DMS53 treated with DMSO at 0.1 percent for 48 hours (cell line): Measurements from ENCODE around the gene EHBP1.

Experiments
- DNase-seq: peaks from one replicate; lab custom pipeline; 2025; ENCODE audit not compliant: unreplicated experiment; lab: John Stamatoyannopoulos, UW

EHBP1 gene

DNA sequence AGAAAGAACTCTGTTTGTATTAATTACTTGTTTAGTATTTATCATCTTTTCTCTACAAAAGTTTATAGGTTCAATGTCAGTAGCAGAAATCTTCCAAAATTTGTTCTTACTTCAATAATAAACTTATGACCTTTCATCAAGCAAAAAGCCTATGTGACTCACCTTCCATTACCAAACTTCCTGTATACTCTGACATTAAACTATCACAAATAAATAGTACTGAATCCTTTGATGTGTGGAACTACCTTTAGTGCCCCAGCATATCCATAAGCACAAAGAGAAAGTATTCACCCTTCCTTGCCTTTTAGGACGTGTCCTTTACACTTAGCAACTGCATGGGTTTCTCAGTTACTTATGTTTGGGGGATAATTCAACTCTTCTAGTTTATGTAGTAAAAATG, 166.0 kb downstream of the EHBP1 start:
- DNase-seq, result peak; percentile 10

DNA sequence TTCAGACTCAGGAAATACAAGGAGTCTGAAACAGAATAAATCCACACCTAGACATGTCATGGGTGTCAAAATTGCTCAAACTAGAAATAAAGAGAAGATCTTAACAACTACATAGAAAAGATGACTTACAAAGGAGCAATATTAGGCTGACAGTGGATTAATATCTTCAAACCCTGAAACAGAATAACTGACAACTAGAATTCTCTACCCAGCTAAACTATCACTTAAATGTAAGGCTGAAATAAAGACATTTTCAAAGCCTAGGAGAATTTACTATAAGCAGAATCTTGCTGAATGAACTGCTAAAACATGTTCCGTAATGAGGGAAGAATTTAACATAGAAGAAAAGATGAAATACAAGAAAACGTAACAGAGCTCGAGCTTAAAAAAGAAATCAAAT, 168.1 kb downstream of the EHBP1 start:
- no peak for DNase-seq

DNA sequence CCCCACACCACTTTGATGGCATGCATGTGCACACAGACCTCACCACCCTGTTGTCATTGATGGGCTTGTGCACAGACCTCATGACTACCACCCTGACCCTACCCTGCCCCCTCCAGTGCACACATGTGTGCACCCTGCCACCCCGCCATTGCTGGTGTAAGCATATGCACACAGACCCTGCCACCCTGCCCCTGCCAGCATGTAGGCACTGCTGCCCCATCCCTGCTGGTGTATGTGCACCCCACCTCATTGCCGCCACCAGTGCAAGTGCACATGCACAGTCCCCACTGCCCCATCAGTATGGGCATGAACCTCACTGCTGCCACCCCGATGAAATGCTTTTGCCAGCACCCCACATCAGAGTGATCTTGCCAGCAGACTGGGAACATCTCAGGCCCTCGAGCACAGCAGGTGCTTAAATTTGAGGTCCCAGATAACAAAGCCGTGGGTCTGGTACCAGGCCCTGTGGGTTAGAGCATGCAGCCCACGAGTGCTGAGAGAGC, 169.4 kb downstream of the EHBP1 start:
- no peak for DNase-seq

DNA sequence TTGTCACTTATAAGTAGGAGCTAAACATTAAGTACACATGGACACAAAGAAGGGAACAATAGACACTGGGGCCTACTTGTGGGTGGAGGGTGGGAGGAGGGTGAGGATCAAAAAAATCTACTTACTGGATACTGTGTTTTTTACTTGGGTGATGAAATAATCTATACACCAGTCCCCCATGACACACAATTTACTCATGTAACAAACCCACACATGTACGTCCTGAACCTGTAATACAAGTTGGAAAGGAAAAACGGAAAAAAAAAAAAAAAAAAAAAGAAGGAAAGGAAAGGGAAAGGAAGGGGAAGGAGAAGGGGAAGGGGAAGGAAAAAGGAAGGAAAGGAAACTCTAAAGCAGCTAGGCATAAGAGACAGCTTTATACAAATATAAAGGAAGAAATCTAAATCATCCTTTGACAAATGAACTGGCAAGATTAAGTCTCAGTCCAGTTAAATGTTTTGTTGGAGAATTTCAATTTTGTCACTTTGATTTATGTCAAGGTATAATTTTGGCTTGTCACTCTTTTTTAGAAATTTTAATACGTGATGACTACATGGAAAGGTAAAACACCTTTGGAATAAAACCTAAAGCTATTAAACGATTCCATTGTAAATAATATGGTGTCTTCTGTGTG, 175.8 kb downstream of the EHBP1 start:
- no peak for DNase-seq

DNA sequence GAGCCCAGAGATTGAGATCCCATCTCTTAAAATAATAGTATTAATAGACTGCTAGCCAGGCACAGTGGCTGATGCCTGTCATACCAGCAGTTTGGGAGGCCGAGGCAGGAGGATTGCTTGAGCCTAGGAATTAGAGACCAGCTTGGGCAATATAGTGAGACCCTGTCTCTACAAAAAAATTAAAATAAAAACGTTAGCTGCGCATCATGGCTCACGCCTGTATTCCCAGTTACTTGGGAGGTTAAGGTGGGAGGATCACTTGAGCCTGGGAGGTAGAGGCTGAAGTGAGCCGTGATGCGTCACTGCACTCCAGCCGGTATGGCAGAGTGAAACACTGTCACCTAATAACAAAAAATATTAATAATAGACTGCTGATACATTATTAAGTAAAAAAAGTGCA, 178.1 kb downstream of the EHBP1 start:
- DNase-seq, result no peak

DNA sequence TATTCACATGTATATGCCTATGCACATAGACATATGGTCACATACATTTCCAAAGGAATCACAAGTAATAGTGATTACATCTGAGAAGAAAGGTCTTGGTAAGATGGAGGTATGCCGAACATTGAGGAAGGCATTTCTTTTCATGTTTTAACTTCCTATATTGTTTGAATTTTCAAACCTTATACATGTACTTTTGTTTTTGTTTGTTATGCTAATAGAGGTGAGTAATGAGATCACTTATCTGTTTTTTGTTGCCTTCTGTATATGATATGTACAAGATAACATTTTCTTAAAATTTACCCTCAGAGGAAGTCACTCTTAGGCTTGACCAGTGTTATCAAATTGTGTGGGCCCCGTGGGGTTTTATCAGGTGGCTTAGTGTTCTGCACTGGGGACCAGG, 178.6 kb downstream of the EHBP1 start:
- DNase-seq, result no peak

DNA sequence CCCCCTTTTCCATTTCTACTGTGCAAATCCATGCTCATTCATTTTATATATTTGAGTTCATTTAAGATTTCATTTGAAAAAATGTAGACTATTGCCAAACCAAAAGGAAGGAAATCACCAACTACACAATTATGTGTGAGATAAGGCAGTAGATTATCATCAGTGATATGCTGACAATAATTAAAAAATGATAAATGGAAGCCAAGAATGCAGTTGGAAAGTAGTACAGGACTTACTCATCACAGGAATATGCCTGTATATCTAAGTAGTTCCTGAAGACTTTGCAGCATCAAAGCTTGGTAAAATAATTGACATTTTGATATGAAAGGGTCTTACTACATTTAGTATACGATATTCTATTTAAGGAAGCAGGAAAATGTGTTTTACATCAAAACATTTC, 179.0 kb downstream of the EHBP1 start:
- no peak for DNase-seq

DNA sequence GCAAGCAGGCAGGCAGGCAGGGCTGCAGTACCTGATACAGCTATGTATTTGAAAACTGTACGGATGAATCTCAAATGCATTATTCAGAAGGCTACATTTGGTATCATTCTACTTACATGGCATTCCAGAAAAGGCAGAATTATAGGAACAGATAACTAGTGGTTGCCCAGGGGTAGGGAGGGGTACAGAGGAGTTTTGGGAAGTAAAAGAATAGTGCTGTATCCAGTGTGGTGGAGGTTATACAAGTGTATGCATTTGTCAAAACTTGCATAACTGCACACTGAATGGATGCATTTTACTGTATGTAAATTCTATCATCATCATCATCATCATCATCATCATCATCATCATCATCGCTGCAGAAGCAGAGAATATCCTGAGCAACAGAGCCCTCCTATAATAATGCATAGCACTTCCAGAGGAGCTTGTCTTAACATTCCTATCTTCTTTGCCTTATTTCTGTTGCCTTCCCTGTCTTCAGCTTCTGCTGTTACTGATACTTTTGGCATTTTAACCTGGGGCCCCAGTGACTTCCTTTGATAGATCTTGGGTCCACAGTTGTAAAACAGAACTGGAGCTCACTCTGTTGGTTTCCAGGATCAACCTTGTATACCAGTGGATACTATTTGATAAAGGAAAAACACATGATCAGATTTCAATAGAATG, 189.6 kb downstream of the EHBP1 start:
- no peak for DNase-seq

DNA sequence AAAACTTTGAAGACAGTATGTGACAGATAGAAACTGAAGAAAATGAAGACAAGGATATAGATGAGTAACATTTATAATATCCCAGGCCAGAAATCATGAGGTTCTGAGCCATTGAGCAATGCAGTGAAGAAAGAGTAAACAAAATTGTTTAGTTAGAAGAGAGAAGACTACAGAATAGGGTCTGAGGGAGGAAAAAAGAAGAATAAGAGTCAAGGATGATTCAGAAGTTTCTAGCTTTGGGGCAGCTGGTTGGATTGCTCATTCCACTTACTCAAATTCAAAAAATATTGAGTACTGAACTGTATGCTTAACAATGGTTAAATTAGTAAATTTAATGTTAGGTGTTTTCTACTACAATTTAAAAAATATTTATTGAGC, 190.1 kb downstream of the EHBP1 start:
- no peak for DNase-seq

DNA sequence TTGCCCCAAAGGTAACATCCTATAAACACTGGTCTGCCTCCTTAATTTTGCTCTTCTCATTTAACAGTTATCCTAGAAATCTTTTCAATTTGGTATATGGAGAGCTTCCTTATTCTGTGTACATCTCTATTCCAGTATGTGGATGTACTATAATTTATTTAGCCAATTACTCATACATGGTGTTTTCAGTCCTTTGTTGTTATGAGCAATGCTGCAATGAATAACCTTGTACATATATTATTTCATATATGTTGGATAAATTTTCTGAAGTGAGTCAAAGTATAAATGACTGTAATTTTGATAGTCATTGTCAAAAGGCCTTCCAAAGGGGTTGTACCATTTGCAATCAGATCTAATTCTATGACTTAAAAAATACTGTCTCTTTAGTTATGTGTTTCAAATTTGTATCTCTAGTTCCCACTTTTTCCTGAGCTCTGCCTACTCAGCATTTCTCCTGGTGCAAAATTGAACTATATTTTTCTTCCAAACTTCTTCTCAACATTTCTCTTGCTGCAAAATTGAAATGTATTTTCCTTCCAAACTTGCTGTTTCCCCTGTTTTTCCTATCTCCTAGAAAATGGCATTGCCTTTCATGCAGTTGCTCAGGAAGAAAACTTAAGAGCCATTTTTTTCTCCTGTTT, 191.8 kb downstream of the EHBP1 start:
- DNase-seq, result no peak

DNA sequence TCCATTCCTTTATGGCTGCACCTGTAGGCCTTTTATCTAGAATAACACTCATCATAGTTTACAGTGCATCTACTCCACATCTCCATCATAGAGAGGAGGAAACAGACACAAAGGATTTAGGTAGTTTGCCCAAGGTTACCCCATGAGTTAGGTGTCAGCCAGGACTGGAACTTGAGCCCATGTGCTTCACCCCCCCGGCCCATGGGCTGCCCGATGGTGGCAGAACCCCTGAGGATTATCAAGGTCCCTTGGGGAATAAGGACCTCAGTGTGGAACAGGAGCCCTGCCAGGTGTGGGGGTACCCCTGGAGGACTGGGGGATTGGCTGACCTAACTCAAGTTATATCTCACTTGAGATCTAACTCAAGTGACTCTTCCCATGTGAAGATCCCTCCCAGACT, 198.8 kb downstream of the EHBP1 start:
- DNase-seq, result no peak

DNA sequence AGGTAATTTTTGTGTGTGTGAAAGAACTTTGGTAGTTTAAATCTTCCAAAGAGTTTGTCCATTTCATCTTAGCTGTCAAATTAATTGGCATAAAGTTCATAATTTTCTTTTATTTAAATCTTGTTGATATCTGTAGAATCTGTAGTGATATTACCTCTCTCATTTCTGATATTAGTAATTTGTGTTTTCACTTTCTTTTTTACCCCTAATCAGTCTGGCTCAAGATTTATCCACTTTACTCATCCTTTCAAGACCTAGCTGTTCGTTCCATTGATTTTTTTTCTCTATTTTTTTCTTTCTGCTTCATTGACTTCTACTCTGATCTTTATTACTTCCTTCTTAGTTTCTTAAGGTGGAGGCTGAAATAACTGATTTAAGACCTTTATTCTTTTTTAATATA, 202.6 kb downstream of the EHBP1 start:
- DNase-seq, result no peak

DNA sequence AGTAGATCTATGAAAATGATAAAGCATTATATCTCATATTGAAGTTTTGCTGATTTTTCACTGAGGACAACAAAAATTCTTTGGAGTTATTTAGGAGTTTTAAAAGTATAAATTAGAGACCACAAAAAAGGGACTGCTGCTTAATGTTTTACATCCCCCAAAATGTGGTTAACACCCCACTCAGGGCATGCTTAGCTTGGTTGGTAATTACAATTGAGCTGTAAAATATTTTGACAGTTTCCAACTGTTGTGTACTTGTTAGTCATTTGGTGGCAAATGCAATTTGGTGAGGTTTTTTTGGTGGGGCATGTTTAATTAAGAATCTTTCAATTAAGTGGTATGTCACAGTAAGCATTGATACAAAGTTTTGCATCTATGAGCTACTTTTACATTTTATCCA, 207.8 kb downstream of the EHBP1 start:
- no peak for DNase-seq

DNA sequence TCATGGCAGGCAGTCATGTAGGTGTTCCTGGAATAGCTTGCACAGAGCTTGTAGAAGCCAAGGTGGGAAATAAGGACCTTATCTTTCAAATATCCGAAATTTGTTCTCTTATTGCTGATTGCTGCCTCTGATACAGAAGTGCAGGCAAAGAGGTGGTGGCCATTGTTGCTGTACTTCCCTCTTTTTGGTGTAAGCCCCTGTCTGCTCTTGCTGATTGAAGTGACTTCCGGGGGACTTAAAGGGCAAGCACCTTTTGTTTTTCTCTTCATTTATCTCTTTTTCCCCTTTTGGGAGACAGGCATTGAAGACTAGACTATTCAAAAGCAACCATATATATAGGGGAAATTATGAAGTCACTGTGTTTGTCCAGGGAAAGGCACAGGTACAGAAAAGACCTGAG, 213.5 kb downstream of the EHBP1 start:
- DNase-seq, result no peak

DNA sequence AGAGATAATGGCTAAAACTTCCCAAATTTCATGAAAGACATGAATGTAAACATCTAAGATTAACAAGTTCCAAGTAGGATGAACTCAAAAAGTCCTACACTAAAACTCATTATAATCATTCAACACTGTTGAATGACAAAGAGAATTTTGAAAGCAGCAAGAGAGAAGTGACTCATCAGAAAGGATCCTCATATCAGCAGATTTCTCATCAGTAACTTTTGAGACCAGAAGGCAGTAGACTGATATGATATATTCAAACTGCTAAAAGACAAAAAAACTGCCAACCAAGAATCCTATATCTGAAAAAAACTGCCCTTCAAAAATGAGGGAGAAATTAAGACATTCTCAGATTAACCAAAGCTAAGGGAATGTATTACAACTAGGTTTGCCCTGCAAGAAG, 214.6 kb downstream of the EHBP1 start:
- no peak for DNase-seq

DNA sequence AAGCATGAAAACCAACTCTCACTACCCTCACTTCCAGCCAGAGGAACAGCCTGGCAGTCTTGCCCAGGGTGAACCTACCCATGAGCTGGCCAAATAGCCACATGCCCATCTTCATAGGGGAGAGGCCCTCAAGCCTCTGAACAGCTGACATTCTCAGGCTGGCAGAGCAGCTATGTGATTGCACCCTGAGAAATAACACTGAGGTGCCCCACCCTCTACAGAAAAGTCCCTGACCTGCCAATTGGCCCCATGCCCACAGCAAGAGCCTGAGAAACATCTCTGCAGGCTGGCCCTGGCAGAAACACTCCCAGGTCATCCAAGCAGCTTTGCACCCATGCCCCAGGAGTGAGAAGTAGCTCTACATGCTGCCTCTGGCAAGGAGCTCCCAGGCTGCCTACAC, 217.7 kb downstream of the EHBP1 start:
- DNase-seq, result no peak

DNA sequence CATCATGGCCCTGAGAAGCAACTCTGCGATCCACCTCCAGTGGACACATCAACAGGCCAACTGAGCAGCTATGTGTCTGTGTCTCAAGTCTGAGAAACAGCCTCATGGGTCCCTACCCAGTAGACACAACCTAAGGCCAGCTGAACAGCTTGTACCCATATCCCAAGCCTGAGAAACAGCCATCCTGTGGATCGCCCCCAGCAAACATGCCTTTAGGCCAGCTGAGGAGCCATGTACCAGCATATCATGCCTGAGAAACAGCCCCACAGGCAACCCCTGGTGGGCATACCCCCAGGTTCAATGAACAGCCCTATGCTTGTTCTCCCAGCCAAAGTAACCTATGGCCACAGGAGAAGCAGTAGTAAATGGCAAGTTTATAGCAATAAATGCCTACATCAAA, 218.4 kb downstream of the EHBP1 start:
- DNase-seq, result no peak

DNA sequence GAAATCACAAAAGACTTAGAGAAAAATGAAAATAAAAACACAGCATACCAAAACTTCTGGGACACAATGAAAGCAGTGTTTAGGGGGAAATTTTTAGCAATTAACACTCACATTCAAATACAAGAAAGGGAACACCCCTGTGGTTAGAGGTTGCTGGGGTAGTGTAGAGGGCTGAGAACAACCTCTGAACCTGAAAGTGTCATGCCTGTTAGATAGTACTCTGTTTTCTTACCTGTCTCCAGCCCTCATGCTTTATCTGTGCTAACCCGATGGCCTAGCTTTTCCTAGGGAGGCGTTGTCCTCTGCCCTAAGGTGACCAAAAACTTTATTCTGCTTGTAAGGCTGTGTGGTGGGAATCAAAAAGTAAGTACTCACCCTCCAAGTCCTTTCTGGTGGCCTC, 222.5 kb downstream of the EHBP1 start:
- DNase-seq, result no peak

DNA sequence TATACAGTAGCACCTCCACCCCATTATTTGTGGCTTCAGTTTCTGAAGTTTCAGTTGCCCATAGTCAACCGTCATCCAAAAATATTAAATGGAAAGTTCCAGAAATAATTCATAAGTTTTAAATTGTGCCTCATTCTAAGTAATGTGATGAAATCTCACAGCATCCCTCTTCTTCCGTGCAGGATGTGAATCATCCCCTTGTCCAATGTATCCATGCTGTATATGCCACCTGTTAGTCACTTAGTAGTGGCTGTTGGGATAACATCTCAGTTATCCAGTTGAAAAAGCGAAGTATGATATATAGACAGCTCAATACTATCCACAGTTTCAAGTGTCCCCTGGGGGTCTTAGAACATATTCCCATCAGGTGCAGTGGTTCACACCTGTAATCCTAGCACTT, 226.0 kb downstream of the EHBP1 start:
- DNase-seq, result no peak

DNA sequence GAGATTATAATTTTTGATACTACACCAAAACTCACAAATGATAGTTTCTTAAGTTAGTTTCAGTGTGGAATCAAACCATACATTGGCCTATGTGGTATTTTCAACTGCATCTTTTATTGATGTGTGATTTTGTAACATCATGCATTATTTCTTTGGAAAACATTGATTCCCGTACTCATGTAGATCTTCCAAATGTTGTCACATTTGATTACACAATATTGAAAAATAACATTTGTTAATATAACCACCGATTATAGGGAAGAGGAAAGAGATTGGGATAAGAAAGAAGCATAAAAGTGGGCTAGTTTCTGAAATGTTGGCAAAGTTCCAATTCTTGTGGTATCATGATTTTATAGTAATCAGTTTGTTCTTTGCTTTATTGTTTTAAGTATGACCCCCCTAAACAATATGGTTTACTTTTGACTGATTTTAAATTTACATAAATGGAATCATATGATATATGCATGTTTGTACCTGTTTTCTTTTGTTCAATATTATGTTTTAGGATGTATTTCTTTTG, 227.9 kb downstream of the EHBP1 start:
- no peak for DNase-seq

DNA sequence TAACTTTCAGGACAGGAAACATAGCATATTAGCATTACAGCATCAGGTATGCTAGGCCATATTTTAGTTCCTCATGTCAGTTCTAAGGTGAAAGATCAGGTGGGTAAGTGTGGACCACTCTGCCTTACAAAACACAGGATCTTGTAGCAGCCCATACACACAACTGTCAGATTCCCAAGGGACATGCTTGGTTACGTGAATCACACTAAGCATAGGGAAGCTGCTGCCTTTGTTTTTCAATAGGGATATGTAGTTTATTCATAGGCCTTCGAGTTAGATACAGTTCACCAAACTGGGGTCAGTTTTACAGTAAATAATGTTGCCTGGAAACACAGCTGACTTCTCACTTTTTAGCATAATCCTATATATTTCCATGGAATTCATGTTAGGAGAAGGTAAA, 229.0 kb downstream of the EHBP1 start:
- DNase-seq, result no peak

DNA sequence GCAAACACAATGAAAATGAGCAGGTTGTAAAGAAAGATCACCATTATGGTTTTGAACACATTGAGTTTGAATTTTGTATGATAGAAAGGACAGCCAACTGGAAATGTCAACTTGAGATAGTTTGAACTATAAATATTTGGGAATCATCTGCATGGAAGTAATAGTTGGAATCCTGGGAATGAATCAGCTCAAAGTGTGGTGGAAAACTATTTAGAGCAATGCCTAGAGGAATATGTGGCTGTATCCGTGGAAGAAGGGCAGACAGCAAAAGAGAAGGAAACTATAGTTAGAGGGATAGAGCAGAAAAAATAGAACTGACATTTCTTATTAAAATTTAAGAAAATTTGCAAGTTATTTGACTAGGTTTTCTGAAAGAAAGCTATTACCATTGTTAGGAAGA, 232.6 kb downstream of the EHBP1 start:
- DNase-seq, result no peak
